HG02610 (cell line): ENCODE results near the gene GPR25.

Experiments used
- ATAC-seq: cut with Tn5 transposase; IDR thresholded peaks from one replicate; pipeline ENCODE4 v1.9.1; 2021; ENCODE audit warnings: mild to moderate bottlenecking, moderate library complexity; ENCODE audit not compliant: unreplicated experiment

The GPR25 gene, protein sequence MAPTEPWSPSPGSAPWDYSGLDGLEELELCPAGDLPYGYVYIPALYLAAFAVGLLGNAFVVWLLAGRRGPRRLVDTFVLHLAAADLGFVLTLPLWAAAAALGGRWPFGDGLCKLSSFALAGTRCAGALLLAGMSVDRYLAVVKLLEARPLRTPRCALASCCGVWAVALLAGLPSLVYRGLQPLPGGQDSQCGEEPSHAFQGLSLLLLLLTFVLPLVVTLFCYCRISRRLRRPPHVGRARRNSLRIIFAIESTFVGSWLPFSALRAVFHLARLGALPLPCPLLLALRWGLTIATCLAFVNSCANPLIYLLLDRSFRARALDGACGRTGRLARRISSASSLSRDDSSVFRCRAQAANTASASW

DNA sequence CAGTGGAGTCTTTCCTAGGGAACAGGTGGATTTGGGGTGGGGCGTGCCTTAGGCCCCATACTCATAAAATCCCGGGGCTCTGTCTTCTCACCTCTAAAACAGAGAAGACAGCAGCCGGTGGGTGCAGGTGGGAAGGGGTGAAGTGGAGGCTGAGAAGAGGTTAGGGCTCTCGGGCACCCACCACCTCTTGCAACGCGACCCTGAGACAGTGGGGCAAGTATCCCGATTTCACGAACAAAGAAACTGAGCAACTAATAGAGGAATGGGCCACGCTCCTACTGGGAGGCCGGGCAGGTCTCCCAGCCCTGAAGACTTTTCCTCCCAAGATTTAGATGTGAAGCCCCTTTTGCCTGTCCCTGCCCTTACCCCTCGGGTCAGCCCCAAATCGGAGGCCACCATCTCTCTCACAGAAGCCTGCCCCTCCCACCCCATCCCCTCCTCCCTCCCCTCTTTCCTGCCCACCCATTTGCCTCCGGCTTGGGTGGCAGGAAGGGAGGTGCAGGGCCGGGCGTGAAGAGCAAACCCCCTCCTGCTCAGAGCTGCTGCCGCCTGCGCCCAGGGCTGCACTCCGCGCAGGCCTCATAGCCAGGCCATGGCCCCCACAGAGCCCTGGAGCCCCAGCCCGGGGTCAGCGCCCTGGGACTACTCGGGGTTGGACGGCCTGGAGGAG, at the start of gene GPR25:
Gene GPR25 (plus strand): TSS at position 536 of the 670 bp plus-strand sequence. CDS start 57 bp downstream, at position 593.
- no peak for ATAC-seq

GRCh38 chr1:200831091-200831490, 41.7 kb upstream of the GPR25 start:
- ATAC-seq, result no peak

DNA sequence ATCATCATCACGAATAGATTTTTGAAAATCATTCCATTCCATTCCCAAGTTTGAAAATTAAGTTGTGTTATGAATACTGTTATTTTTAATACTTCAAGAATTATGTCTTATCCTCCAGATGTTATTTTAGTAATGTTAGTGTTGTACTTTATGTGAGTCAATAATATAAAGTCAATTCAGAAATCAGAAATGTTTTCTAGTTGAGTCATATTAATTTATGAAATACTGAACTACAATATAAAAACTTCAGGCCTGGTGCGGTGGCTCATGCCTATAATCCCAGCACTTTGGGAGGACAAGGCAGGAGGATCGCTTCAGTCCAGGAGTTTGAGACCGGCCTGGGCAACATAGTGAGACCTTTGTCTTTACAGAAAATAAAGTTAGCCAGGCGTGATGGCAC, 38.4 kb upstream of the GPR25 start:
- ATAC-seq, result no peak

DNA sequence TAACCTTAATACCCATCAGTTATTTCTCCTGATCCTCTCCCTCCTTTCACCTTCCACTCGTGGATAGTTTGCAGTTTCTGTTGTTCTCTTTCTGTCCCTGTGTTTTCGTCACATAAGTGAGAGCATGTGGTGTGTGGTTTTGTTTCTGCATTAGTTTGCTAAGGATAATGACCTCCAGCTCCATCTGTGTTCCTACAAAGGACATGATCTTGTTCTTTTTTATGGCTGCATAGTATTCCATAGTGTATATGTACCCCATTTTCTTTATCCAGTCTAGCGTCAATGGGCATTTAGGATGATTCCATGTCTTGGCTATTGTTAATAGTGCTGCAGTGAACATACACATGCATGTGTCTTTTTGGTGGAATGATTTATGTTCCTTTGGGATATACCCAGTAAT, 36.6 kb upstream of the GPR25 start:
- no peak for ATAC-seq

DNA sequence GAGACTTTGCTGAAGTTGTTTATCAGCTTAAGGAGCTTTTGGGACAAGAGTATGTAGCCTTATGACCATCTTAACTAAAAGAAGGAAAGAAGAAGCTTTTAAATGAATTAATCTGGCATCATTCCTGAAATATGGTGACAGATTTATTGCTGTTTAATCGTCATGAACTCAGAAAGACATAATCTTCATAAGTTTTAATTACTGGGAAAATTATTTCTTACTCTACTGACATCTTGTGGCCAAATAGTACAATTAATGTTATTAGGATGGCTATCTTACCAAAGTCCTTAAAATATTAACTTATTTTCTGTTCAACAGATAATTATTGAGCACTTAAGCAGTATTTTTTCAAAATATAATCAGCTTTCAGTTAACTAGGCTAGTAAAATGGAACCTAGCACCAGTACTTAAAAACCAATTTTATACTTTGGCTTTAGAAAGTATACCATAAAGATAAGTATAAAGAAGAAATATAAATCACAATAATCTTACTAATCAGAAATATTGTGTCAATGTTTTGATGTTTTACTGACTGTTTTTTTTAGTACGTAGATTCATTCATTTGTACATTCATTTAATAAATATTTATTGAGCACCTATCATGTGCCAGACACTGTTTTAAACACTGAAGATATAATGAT, 34.7 kb upstream of the GPR25 start:
- no peak for ATAC-seq

DNA sequence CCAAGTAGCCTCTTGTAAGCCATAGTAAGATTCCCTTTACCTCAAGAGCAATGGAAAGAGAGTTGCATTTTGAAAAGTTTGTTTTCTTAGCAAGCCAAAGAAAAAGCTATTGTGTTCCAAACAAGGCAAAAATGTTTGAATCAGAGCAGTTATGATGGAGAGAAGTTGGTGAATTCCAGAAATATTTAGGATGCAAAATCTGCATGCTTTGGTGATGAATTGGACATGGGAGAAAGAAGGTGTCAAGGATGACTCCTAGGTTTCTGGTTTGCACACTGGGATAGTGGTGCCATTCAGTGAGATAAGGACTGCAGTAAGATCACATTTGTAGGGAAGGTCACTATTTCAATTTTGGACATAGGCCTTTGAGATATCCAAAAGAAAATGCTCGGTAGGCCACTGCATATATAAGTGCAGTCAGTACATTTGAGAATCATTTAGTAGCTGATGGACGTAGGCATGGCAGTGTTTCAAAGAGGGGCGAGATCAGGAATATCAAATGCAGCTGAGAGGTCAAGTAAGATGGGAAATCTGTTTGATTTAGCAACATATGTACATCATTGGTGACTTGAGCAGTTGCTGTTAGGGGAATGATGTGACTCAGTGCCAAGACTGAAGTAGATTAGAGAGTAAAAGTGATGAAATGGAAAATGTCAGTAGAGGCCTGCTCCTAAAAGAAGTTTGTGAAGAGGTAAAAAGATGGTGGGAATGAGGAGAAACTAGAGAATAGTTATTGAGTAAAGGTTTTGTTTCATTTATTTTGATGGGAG, 33.9 kb upstream of the GPR25 start:
- ATAC-seq, result no peak

- no peak for ATAC-seq
Measured at GRCh38 chr1:200845360-200845759, 27.4 kb upstream of the GPR25 start.

GRCh38 chr1:200846398-200846797, 26.4 kb upstream of the GPR25 start:
- no peak for ATAC-seq

DNA sequence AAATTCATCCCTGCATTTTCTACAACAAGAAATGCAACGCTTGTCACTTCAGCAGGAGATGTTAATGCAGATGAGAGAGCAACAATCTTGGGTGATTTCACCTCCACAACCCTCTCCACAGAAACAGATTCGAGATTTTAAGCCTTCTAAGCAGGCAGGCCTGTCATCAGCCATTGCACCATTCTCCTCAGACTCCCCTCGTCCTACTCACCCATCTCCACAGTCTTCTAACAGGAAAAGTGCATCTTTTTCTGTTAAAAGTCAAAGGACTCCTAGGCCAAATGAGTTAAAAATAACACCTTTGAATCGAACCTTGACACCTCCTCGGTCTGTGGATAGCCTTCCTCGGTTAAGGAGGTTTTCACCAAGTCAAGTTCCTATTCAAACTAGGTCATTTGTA, 23.4 kb upstream of the GPR25 start:
- no peak for ATAC-seq

- no peak for ATAC-seq
Measured at GRCh38 chr1:200850554-200850953, 22.2 kb upstream of the GPR25 start.

- ATAC-seq, result no peak
Measured at GRCh38 chr1:200856716-200857357, 15.9 kb upstream of the GPR25 start.

DNA sequence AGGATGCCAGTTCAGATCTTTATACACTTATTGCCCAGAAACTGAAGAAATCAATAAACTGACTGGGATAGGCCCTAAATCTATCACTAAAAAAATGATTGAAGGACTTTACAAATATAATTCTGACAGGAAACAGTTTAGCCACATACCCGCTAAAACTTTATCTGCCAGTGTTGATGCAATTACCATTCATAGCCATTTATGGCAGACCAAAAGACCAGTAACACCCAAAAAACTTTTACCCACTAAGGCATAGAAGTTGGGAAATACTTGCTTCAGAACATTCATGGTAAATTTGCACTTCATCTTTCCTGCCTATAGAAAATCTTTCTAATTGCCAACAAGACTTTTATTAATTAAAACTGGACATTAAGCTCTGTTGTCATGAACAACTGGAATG, 15.0 kb upstream of the GPR25 start:
- no peak for ATAC-seq

DNA sequence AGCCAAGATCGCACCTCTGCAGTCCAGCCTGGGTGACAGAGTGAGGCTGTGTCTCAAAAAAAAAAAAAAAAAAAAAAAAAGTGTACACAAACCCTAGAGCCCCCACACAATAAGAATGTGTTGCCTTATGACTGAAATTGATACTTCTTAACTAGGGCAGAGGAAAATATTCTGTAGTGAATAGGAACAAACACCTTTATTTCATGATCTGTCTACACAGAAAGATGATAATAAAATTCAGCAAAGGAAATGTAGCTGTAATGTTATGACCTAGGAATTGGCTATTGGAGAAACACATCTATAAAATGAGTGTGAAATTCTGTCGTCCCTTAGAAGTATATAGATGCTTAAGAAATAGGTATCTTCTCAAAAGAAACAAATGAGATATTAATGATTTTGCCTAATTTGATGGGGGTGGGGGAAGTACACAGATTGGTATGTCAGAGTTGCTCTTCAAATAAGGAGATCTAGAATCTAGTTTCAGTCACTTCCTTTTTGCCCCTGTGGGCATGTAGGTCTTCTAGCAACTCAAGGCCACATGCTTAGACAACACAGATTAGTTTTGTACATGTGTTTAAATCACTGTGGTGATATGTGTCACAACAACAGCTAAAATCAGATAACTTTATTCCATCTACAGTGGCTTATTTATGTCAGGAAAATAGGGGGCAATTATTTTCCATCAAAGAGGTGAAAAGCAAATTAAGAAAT, 10.7 kb upstream of the GPR25 start:
- ATAC-seq, result no peak

- ATAC-seq, result no peak
Measured at GRCh38 chr1:200862713-200863415, 9.9 kb upstream of the GPR25 start.

DNA sequence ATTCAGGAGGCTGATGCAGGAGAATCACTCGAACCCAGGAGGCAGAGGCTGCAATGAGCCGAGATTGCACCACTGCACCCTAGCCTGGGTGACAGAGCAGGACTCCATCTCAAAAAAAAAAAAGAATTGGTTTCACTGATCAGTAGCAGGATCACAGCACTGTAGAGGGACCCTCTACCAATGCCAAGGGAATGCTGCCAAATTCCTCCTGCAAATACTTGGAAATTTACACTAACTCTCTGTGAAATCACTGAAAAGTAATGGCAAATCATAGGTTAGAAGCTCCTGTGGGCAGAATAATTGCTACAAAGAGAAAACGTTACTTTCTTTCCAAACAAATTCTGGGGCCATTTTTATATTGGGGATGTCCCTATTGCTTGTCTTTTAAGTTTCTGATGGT, 6.7 kb upstream of the GPR25 start:
- no peak for ATAC-seq

DNA sequence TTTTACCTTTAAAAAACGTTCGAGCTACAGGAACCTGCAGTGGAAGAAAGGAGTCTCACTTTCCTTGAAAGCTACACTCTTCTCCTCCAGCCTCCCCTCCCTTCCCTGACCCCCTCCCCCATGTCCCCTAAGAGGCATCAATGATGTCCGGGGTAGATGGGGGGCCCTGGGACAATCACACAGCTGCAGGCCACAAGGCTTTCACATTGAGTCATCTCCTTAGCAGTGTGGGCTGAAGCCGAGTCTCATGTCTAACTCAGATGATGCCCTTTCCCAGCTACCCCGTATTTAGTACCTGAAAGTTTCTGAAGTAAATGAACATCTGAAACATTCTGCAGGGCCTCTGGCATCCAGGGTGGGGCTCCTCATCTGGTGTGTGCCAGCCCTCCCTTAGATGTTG, 6.3 kb upstream of the GPR25 start:
- ATAC-seq, result peak; percentile 78

DNA sequence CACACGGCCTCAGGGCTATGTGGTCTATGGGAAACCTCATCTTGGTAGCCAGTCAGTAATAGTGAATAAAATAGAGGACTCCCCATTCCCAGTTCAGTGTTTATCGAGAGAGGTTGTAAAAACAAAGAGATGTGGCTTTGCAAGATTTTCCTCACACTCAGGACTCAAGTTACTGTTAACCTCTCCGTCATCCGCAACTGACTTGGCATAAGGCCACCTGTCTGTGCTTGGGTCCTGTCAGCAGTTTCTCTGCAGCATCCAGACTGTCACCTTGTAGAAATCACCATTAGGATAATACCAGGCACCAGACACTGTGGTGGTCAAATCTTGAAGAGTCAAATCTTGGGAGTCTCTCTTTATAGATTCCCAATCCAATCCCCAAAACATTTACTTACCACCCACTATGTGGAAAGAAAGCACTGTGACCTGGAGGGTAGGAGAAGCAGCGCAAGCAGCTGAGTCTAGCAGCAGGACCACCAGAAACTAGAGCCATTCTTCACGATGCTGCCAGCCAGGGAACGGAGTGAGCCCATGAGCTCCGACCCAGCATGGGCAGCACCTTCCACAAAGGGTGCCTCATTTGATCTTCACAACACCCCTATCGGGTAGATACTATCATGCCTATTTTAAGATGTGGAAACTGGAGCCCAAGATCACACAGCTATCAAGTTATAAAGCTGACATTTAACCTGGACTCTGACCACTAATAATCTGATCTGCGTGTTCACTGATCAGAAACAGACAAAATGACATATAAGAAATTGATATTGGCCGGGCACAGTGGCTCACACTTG, 5.6 kb upstream of the GPR25 start:
- peak; percentile 8 for ATAC-seq

DNA sequence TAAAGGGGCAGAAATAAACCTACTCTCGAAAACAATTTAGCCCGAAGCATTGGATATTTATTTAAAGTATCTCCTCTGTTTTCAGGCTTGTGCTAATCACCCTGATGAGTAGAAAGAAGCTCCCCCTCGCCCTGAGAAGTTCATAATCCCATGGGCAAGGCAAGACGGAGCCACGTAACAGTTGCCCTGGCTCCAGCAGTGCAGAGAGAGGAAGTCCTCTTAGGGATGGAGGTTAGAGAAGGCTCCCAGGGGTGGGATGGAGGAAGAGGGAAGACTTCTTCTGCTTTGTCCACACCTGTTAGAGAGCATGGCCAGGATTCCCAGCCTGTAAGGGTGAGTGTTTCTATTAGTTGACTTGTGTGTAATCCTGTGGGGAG, 3.4 kb upstream of the GPR25 start:
- ATAC-seq, result no peak
